ENCODE results near the gene NIPA2. TPM values are rescaled to one million over a fixed set of nuclear protein-coding genes. Genes with fewer than 3 reads are reported as not detected.

Gene NIPA2
- polyA plus RNA-seq, 1 donor from 2014 or later = 103 TPM

DNA sequence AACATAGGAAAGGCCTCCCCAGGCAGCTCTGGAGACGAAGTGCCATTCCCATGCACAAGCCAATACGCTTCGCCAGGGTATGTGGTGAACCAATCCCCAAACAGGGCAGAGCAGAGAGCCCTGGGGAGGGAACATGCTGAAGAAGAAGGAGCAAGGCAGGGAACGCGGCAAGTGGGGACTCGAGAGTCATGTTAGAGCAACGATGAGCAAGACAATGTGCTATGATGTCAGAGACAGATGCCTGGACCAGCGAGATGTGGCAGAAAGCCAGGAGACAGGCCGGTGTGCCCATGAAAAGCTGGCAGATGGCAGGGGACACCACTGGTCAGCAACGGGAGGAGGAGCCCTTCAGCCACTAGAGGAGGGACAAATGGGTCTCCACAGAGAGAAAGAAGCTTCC, 39.6 kb downstream of the NIPA2 start:
- Mint-ChIP-seq H3K9me3 (no peaks in the 10 kb centered on the region), H3K4me1 (no peaks in the 10 kb centered on the region), H3K27ac (no peak overlapping the region), H3K36me3 (peaks cover 20% of the 10 kb centered on the region), H3K4me3 (no peak overlapping the region), H3K27me3 (no peaks in the 10 kb centered on the region)

DNA sequence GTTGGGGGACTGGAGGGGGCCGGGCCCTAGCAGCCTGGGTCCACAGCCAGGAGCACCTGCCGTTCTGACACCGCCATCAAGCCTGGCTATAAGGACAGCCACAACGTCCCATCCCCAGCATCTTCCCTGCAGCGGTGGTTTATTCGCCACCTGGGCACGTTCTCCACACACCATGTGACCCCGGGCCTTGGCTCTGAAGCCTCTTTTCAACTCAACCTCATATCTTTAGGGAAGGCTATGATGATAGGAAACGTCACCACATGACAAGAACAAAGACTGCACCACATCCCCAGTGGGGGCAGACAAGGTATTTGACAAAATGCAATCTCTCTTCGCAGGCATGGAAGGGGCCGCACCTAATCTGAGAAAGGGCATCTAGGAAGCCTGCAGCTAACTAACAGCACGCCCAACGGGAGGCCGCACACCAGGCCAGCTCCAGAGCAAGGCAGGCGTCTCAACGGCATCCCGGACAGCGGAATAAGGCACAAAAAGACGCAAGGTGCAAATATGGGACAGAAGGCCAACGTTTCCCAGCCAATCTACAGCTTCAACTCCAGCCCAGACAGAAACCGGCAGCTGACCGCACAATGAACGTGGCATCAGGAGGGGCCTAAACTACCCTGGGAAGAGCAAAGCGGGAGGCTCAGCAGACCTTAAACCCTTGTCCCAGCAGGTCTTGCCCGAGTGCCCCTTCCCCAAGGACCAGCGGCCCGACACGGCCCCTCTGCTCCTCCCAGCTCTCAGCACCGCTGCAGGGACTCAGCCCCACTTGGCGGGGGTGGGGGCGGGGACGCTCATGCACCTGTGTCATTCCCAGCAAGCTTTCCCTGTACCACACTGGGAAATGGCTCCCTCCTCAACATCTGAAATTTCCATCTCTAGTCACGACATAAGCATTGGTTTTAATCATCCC, 41.9 kb downstream of the NIPA2 start:
- Mint-ChIP-seq H3K4me3 (no peak overlapping the region), H3K9me3 (no peaks in the 10 kb centered on the region), H3K36me3 (peaks cover 16% of the 10 kb centered on the region), H3K27me3 (no peaks in the 10 kb centered on the region), H3K27ac (no peak overlapping the region), H3K4me1 (no peaks in the 10 kb centered on the region)

DNA sequence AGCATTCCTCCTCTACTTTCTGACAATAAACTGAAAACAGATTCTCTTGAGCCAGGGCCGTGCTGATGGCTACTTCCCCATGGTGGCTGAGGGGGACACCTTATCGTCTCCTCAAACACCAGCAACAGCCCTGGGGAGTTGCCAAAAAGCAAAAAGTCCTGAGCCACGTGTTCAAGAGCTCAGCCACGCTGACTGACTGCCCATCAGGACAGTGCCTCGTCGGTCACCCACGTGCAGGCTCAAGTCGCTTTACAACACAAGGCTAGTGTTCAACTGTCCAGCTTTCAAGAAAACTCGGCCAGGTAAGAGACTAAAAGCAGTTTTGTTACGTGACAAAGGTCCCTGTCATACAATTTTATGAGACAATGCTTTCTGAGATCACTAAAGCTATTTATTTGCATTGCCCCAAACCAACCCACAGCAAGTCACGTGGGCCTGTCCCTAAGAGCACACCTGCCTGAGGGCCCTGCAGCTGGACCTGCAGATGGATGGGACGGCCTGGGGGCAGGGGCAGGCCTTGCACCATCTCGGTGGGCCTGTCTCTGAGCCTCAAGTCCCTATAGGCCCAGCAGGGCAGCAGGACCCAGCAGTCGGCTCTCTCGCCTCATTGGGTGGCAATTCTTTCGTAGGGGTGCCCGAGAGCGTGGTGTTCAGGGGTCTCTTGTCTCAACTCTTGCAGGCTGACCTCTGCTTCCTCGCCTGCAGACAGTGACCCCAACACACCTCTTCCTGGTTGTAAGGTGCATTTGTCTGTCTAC, 42.7 kb downstream of the NIPA2 start:
- Mint-ChIP-seq H3K36me3 (peaks cover 16% of the 10 kb centered on the region), H3K4me1 (no peaks in the 10 kb centered on the region), H3K9me3 (no peaks in the 10 kb centered on the region), H3K27ac (no peak overlapping the region), H3K4me3 (no peak overlapping the region), H3K27me3 (no peaks in the 10 kb centered on the region)

DNA sequence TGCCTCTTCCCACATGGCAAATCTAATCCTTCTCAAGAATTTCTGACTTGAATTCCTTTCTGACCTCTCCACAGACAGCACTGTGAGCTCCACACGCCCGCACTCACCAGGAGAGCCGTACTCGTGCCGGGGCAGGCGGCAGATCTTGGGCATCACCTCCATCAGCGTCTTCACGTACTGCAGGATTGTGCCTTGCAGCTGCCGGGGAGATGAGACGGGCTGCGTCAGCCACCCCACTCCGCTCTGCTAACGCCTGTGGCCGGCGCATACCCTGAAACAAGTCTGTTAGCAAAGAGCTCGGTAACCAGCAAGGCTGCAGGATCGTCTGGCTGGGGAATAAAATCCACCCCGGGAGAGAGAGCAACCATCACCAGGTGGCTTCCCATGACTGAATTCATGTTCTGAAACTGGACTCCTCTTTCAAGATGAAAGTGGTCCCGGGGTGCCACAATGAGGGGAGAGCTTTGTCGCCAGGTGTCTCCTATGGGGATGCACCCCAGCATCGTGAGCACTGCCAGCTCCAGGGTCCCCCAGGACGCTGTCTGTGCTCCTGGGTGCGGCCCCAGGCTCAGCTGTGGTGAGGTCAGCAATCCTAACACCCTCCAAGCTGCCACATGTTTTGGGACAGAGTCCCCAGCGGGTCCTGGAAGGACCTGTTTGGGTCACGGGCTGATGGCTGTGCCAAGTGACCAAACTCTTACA, 43.4 kb downstream of the NIPA2 start:
- H3K27ac Mint-ChIP-seq = no peak overlapping the region
- no peaks in the 10 kb centered on the region for H3K4me1 Mint-ChIP-seq
- no peak overlapping the region for H3K4me3 Mint-ChIP-seq
- peaks cover 16% of the 10 kb centered on the region for H3K36me3 Mint-ChIP-seq
- H3K9me3 Mint-ChIP-seq = no peaks in the 10 kb centered on the region
- H3K27me3 Mint-ChIP-seq = no peaks in the 10 kb centered on the region

DNA sequence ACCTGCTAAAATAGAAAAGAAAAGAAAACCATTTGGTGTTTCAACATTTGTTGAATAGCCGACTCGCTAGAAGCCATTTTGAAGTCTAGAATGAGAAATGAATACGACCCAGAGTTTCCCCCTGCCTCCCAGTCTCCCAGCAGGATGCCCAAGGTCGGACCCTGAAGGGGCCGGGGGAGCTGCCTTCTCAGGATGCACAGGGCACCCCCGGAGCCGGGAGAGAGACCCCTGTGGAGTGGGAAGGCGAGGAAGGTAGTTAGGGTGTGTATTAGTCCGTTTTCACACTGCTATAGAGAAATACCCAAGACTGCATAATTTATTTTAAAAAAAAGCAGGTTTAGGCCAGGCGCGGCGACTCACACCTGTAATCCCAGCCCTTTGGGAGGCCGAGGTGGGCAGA, 44.7 kb downstream of the NIPA2 start:
- peaks cover 13% of the 10 kb centered on the region for H3K36me3 Mint-ChIP-seq
- H3K4me1 Mint-ChIP-seq = no peaks in the 10 kb centered on the region
- no peak overlapping the region for H3K4me3 Mint-ChIP-seq
- H3K9me3 Mint-ChIP-seq = no peaks in the 10 kb centered on the region
- no peak overlapping the region for H3K27ac Mint-ChIP-seq
- H3K27me3 Mint-ChIP-seq = no peaks in the 10 kb centered on the region

DNA sequence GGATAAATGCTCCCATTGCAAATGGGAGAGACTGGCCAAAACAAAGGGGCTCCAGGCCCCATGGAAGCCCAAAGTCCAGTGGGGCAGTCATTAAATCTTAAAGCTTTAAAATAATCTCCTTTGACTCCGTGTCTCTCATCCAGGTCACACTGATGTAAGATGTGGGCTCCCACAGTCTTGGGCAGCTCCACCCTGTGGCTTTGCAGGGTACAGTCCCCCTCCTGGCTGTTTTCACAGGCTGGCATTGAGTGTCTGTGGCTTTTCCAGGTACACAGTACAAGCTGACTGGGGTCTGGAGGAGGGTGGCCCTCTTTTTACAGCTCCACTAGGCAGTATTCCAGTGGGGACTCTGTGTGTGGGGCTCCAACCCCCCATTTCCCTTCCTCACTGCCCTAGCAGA, 45.9 kb downstream of the NIPA2 start:
- Mint-ChIP-seq H3K36me3 (peaks cover 13% of the 10 kb centered on the region), H3K4me3 (no peak overlapping the region), H3K9me3 (no peaks in the 10 kb centered on the region), H3K27ac (peak overlapping the region in 1 of 3 donors; percentile 62), H3K27me3 (no peaks in the 10 kb centered on the region), H3K4me1 (no peaks in the 10 kb centered on the region)

DNA sequence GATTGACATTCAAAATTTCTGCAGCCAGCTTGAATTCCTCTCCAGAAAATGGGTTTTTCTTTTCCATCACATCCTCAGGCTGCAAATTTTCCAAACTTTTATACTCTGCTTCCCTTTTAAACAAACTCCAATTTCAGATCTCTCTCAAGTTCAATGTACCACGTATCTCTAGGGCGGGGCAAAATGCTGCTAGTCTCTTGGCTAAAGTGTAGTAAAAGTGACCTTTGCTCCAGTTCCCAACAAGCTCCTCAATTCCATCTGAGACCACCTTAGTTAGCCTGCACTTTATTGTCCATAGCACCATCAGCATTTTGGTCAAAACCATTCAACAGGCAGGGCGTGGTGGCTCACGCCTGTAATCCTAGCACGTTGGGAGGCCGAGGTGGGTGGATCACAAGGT, 46.7 kb downstream of the NIPA2 start:
- no peak overlapping the region for H3K4me3 Mint-ChIP-seq
- no peak overlapping the region for H3K27ac Mint-ChIP-seq
- no peaks in the 10 kb centered on the region for H3K4me1 Mint-ChIP-seq
- peaks cover 15% of the 10 kb centered on the region for H3K36me3 Mint-ChIP-seq
- H3K27me3 Mint-ChIP-seq = no peaks in the 10 kb centered on the region
- H3K9me3 Mint-ChIP-seq = no peaks in the 10 kb centered on the region

DNA sequence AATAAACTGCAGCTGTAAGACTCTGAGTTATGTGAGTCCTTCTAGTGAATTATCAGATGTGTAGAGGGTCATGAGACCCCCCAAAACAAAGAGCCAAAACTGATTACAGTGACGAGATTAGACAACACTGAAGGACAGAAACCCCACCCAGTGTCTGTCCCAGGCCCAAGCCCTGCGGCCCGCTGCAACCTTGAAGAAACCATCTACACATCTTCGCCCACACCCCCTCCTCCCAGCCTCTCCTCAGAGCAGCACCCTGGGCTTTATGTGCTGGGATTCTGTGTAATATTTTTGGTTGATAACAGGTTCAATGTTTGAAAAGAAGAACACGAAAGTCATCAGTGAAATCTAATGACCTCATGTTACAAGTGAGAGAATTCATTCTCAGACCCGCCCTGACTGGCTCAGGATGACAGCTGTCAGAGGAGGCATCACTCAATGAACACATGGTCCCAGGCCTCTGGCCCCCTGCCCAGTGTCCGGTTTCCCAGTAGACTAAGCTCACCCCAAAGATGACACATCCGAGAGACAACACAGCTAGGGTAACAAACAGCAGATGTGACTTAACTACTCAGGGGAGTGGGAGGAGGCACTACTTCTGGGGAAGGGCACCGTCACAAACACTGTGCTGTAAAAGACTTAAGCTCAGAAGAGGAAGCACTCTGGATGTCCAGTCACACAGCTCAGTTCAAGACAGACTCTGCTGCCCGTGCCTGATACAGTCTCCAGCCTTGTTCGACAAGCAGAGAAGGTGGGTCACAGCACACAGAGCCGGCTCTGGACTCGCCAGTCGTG, 48.9 kb downstream of the NIPA2 start:
- no peak overlapping the region for H3K4me3 Mint-ChIP-seq
- H3K36me3 Mint-ChIP-seq = peaks cover 6% of the 10 kb centered on the region
- H3K4me1 Mint-ChIP-seq = no peaks in the 10 kb centered on the region
- H3K27me3 Mint-ChIP-seq = no peaks in the 10 kb centered on the region
- no peaks in the 10 kb centered on the region for H3K9me3 Mint-ChIP-seq
- no peak overlapping the region for H3K27ac Mint-ChIP-seq

DNA sequence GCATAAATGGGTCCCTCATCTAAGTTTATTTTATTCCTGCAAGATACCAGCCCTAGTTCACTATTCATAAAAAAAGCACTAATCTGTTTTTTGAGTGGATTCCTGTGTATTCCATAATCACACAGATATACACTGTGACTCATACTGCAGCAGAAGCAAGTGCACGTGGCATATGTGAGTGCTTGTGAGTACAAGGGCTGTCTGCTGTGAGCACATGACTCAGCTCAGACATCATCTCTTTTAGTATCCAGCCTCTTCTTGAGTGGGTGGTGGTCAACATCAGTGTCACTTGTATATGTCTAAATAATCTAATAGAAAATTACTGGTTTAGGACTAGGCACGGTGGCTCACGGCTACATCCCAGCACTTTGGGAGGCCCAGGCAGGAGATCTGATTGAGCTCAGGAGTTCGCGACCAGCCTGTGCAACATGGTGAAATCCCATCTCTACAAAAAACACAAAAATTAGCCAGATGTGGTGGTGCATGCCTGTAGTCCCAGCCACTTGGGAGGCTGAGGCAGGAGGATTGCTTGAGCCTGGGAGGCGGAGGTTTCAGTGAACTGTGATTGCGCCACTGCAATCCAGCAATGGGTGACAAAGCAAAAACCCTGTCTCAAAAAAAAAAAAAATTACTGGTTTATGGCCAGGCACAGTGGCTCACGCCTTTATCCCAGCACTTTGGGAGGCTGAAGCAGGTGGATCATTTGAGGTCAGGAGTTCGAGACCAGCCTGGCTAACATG, 49.8 kb downstream of the NIPA2 start:
- no peak overlapping the region for H3K27ac Mint-ChIP-seq
- H3K4me1 Mint-ChIP-seq = no peaks in the 10 kb centered on the region
- H3K27me3 Mint-ChIP-seq = no peaks in the 10 kb centered on the region
- no peak overlapping the region for H3K4me3 Mint-ChIP-seq
- H3K36me3 Mint-ChIP-seq = peaks cover 6% of the 10 kb centered on the region
- H3K9me3 Mint-ChIP-seq = no peaks in the 10 kb centered on the region

DNA sequence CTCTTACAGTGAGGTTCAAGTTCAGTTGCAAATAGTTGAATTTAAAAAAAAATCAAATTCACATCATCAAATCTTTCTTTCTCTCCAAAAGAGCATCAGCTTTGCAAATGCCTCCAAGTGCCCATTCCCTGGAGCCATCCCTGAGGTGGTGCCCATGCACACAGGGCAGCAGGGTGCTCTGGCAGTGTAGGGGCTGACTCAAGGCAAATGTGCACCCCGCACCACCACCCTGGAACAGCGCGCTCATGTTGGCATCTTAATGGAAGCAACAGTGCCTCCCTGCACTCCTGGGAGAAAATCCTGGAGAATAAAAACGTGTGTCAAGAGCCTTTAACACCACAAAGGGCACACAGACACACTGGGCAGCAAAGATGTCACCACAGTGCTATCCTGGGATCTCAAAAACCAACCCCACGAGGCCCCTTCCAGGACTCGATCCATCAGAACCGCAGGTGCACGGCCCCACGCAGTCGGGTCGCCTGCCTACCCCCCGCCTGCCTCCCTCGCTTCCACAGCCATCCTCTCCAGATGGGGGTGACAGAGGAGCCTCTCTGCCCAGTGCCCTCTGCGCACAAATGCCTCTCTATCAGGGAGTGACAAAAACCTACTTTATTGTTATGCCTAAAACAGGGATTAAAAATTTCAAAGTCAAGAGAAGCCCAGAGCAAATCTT, 50.8 kb downstream of the NIPA2 start:
- H3K27ac Mint-ChIP-seq = no peak overlapping the region
- no peaks in the 10 kb centered on the region for H3K27me3 Mint-ChIP-seq
- H3K36me3 Mint-ChIP-seq = peaks cover 10% of the 10 kb centered on the region
- H3K4me1 Mint-ChIP-seq = no peaks in the 10 kb centered on the region
- no peak overlapping the region for H3K4me3 Mint-ChIP-seq
- H3K9me3 Mint-ChIP-seq = no peaks in the 10 kb centered on the region

DNA sequence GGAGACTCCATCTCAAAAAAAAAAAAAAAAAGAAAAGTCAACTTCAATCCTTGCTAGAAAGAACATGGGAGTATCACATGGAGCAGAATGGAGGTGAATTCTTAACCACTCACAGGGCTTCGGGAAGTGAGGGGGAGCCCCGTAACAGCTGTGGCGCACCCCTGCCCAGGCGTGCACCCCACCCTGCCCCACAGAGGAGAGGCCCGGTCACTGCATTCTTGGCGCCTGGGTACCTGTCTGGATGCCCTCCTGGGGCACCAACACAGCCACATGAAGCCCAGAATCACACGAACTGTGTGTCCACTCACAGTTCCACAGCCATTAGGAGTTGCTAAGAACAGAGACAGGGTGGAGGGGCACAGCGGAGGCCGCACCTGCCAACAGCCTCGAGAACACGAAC, 51.8 kb downstream of the NIPA2 start:
- no peak overlapping the region for H3K27ac Mint-ChIP-seq
- peaks cover 10% of the 10 kb centered on the region for H3K36me3 Mint-ChIP-seq
- no peaks in the 10 kb centered on the region for H3K4me1 Mint-ChIP-seq
- no peak overlapping the region for H3K4me3 Mint-ChIP-seq
- no peaks in the 10 kb centered on the region for H3K9me3 Mint-ChIP-seq
- H3K27me3 Mint-ChIP-seq = no peaks in the 10 kb centered on the region

DNA sequence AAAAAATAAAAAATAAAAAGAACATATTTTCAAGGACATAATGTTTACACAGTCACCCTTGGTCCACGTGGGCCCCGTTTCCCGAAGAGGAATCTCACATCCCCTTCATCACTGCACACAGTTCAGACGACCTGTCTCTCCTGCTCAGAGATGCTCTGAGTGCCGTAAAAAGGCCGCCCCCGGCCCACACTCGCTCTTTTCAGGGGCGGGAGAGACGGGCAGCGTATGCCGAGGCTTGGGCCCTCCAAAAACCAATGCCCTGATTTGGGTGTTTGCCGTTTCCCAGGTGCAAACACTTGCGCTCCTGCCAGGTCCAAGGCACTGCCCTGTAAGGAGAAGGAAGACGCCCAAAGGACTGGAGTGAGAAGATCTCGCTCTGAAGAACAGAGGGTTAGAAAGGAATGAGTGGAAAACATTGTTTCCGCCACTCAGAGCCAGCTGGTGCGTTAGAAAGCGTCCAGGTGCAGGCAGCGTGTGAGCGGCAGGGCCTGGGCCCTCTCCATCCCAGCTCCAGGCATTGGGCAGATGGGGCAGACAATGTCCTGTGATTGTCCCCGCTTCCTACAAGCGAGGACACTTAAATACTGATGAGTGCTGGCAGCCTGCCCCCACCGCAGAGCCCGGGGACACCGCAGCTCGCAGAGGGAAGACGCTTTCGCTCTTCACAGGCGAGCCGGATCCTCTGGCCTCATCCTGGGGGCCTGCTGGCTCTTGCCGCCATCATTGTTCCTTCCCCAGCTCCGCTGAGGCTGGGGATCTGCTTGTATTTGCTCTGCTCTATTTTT, 53.2 kb downstream of the NIPA2 start:
- Mint-ChIP-seq H3K4me3 (no peak overlapping the region), H3K9me3 (no peaks in the 10 kb centered on the region), H3K36me3 (peaks cover 14% of the 10 kb centered on the region), H3K27ac (no peak overlapping the region), H3K4me1 (no peaks in the 10 kb centered on the region), H3K27me3 (no peaks in the 10 kb centered on the region)

DNA sequence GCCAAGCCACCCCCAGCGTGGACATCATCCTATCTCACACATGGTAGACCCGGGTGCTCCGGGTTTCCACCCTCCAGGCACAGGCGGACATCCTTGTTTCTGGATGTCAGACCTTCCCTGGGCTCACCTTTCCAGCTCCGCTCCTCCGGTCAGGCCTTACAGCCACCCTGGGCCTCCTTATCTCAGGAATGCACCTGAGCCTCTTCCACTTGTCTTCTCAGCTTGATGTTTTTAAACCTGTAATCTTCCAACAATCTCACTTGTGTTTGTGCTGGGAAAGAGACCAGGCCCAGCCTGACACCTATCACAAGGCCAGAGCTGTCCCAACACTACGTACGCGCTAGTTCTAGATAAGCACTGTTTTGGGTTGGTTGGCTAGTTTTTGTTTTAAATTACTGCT, 53.9 kb downstream of the NIPA2 start:
- no peaks in the 10 kb centered on the region for H3K4me1 Mint-ChIP-seq
- H3K9me3 Mint-ChIP-seq = no peaks in the 10 kb centered on the region
- H3K4me3 Mint-ChIP-seq = no peak overlapping the region
- H3K36me3 Mint-ChIP-seq = peaks cover 14% of the 10 kb centered on the region
- peak overlapping the region in 2 of 3 donors; percentile 18 to 35 for H3K27ac Mint-ChIP-seq
- no peaks in the 10 kb centered on the region for H3K27me3 Mint-ChIP-seq
